Measurements from ENCODE around the gene SH3TC1.

SH3TC1 gene

GRCh38 chr4:8164194-8164565 lies 34.9 kb upstream of the SH3TC1 start:
- no peak for DNase-seq

- DNase-seq, result no peak
Observed at GRCh38 chr4:8164687-8165086, 34.4 kb upstream of the SH3TC1 start.

GRCh38 chr4:8165374-8165896 lies 33.7 kb upstream of the SH3TC1 start:
- peak in 1 of 2 experiments; percentile 47 for DNase-seq

- DNase-seq, result no peak
Observed at GRCh38 chr4:8167291-8167690, 31.8 kb upstream of the SH3TC1 start.

- no peak for DNase-seq
Observed at GRCh38 chr4:8167815-8168214, 31.3 kb upstream of the SH3TC1 start.

GRCh38 chr4:8168232-8168631 lies 30.9 kb upstream of the SH3TC1 start:
- DNase-seq, result no peak

- no peak for DNase-seq
Observed at GRCh38 chr4:8168832-8169598, 30.1 kb upstream of the SH3TC1 start.

- DNase-seq, result no peak
Observed at GRCh38 chr4:8169763-8170162, 29.3 kb upstream of the SH3TC1 start.

- no peak for DNase-seq
Observed at GRCh38 chr4:8170341-8170740, 28.7 kb upstream of the SH3TC1 start.

GRCh38 chr4:8171266-8171665 lies 27.8 kb upstream of the SH3TC1 start:
- DNase-seq, result no peak

GRCh38 chr4:8171984-8172924 lies 26.8 kb upstream of the SH3TC1 start:
- no peak for DNase-seq

GRCh38 chr4:8173492-8174242 lies 25.4 kb upstream of the SH3TC1 start:
- no peak for DNase-seq

GRCh38 chr4:8174970-8175369 lies 24.1 kb upstream of the SH3TC1 start:
- DNase-seq, result no peak

GRCh38 chr4:8175686-8176085 lies 23.4 kb upstream of the SH3TC1 start:
- no peak for DNase-seq

GRCh38 chr4:8176547-8177399 lies 22.3 kb upstream of the SH3TC1 start:
- no peak for DNase-seq

- no peak for DNase-seq
Observed at GRCh38 chr4:8177552-8177951, 21.5 kb upstream of the SH3TC1 start.

- DNase-seq, result no peak
Observed at GRCh38 chr4:8177956-8178355, 21.1 kb upstream of the SH3TC1 start.

GRCh38 chr4:8179074-8179473 lies 20.0 kb upstream of the SH3TC1 start:
- DNase-seq, result no peak

GRCh38 chr4:8179771-8180170 lies 19.3 kb upstream of the SH3TC1 start:
- no peak for DNase-seq

GRCh38 chr4:8180310-8181093 lies 18.6 kb upstream of the SH3TC1 start:
- no peak for DNase-seq

GRCh38 chr4:8181119-8181518 lies 18.0 kb upstream of the SH3TC1 start:
- no peak for DNase-seq

All from NCI-H187 (cell line).